Lung microvascular endothelial cell (primary cell): ENCODE data around the gene SH3PXD2B. TPM values are rescaled to one million over a fixed set of nuclear protein-coding genes. Genes with fewer than 3 reads are reported as not detected.
"Not testable (repeated sequence)": the region's sequence is repeated elsewhere in the genome, so short reads cannot be mapped to it uniquely, and the experiment has no call there.

Source experiments
- DNase-seq, 2 donors: peaks; one replicate each; pipeline versions ENCODE4 v3.0.0 to v3.0.0-alpha.2; 2010; ENCODE audit warnings: low read depth in 2 of 2
- total RNA-seq: library from RNA; depleted of rRNA; stranded (reverse); fragments of >200 nt; gene quantifications from 2 replicates; pipeline ENCODE4 v1.2.1, GENCODE V29; 2014

Gene SH3PXD2B
- total RNA-seq, 1 donor from 2014 or later = 13.5 TPM

DNA sequence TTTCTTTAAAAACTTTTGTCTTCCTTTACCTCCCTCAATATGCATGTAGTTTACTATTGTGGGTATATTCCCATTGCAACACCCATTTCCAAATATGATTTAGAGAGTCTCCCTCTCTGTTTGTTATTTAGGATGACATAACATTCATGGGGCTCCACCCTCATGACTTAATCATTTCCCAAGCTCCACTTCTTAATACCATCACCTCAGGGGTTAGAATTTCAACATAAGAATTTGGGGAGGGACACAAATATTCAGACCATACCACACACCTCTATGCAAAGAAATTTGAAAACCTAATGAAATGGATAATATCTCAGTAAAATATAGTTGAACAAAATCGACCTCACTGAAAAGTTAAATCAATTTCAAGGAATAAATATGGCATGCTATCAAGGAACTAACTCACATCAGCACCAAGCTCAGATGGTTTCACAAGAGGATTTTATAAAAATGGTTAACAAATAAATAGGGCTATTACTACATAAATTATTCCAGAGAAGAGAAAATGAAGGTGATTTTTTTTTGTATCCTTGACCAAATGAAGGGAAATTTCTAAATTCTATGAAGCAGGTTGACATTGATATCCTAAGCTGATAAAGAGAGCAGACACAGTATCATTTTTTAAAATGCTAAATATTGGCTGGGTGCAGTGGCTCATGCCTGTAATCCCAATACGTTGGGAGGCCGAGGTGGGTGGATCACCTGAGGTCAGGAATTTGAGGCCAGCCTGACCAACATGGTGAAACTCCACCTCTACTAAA is 150.6 kb downstream of the SH3PXD2B start:
- peak in 1 of 2 donors; percentile 19 for DNase-seq

DNA sequence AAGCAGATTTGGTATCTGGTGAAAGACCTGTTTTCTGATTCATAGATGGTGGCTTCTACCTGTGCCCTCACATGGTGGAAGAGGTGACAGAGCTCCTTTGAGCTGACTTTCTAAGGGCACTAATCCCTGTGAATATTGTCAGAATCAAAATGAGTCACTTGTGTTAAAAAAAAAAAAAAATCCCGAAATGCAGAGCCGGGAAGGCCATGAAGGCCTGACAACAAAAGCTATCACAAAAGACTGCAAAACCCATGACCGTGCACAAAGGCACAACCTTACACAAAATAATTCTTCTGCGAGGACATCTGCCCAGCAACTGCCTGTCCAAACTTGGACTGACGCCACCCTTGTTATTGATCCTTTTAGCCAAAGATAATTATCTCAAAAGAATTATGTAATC is 151.2 kb downstream of the SH3PXD2B start:
- no peak for DNase-seq

DNA sequence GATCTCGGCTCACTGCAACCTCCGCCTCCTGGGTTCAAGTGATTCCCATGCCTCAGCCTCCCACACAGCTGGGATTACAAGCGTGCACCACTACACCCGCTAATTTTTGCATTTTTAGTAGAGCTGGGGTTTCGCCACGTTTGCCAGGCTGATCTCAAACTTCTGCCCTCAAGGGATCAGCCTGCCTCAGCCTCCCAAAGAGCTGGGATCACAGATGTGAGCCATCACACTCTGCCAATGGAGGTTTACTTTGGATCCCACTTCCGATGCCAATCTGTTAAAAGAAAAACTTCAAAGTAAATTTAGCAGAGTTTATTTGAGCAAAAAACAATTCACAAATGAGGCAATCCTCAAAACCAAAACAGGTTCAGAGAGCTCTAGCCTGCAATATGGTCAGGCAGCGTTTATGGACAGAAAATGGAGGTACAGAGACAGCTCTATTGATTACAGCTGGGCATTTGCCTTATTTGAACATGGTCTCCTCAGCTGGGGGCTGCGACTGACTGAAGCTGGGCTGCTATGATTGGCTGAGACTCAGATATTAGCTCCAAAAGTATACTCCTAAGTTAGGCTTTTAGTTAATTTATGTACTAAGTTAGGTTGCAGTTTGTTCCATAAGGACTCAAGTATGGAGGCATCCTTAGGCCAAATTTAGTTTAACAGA is 152.1 kb downstream of the SH3PXD2B start:
- no peak for DNase-seq

DNA sequence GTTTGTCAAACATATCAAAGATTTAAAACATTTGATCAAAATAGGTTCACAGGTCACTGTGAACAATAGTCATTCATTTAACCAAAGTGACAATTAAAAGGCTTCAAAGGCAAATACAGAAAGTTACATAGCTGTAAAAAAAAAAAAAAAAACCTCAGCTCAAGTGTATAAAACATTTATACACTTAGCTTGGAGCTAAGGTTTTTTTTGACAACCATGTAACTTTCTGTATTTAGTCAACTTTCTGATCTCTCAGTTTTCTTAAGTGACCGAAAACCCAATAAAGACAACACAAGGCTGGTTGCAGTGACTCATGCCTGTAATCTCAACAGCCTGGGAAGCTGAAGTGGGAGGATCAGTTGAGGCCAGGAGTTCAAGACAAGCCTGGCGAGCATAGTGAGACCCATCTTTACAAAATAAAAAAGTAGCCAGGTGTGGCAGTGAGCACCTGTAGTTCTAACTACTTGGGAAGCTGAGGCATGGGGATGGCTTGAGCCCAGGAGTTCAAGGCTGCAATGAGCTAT is 154.3 kb downstream of the SH3PXD2B start:
- peak in 1 of 2 donors; percentile 17 for DNase-seq

DNA sequence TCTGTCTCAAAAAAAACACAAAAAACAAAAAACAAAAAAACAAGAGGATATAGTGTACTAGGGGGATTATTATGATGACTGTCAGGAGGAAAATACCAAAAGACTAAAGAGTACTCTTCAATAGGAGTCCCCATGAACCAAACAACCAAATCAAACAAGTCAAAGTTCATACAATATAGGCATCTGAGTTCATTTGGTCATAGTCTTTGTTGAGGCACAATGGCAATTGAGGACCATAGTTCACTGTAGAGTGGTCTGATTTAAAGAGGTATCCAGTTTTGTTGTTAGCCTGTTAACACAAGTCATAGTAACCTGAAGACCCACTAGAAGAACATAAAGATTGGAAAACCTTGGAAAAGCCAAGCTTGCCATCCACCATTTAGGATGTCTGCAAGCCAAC is 159.5 kb downstream of the SH3PXD2B start:
- DNase-seq = no peak

DNA sequence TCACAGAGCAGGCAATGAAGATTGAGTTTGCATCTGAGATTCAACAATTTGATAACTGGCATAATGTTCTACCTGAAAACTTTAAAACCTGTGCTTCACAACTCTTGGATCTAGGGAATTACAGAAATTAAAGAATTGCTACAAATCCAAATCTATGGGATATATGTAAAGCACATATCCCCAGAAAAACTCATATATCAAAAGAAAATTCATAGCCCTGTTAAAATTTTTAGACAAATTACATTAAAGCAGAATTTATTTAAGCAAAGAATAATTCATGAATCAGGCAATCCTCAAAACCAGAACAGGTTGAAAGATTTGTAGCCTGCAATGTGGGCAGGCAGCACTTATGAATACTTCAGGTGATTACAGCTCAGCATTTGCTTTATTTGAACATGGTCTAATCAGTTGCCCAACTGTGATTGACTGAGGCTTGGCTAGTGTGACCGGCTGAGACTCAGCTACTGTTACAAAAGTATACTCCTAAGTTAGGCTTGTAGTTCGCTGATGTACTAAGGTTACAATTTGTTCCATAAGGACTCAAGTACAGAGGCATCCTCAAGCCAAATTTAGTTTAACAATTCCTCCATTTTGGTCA is 160.5 kb downstream of the SH3PXD2B start:
- DNase-seq = no peak

DNA sequence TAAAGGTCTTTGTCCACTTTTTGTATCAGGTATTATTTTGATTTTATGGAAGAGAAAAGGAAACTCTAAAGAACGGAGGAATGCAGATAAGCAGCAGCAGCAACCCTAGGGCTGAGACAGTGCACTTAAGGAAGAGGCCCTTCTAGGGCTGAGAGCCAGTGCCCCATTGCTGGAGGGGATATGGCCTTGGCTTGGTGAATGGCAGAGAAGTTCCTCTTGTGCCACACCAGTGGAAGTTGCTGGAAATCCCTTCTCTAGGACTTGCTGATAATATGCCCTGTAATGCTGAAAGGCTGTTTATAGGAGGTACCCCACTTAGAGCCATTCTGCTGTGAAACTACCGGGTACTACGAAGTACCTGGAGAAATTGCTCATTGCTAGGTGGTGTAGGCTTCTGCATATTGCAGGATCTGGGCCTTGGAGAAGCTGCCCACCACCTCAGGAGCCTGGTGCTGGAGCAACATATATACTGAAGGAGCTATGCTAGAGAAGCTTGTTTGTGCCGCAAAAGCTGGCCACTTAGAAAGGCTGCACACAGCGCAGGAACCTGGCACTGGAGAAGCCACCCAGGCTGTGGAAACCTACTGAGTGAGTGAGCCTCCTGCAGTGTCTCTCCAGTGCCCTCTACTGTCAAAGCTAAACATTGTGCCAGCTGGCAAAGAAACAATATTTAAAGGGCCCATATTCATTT is 161.1 kb downstream of the SH3PXD2B start:
- peak; percentile 74 to 81 for DNase-seq

DNA sequence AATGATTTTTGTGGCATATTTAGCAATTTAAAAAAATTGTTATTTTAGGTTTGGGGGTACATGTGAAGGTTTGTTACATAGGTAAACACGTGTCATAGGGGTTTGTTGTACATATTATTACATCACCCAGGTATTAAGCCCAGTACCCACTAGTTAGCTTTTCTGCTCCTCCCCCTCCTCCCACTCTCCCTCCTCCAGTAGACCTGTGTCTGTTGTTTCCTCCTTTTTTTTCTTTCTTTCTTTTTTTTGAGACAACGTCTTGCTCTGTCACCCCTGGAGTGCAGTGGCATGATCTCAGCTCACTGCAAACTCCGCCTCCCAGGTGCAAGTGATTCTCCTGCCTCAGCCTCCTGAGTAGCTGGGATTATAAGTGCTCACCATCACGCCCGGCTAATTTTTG is 162.5 kb downstream of the SH3PXD2B start:
- DNase-seq = not testable (repeated sequence)

DNA sequence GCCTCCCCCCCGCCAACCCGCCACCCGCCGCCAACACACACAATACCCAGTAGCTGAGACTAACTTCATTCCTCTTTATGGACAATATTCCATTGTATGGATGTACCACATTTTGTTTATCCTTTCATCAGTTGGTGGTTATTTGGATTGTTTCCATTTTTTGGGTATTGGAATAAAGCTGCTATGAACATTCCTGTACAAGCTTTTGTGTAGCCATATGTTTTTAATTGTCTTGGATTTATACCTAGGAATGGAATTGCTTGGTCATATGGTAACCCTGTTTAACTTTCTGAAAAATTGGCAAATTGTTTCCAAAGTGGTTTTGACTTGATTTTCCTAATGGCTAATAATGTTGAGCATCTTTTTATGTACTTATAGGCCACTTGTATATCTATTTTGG is 165.9 kb downstream of the SH3PXD2B start:
- DNase-seq = no peak

DNA sequence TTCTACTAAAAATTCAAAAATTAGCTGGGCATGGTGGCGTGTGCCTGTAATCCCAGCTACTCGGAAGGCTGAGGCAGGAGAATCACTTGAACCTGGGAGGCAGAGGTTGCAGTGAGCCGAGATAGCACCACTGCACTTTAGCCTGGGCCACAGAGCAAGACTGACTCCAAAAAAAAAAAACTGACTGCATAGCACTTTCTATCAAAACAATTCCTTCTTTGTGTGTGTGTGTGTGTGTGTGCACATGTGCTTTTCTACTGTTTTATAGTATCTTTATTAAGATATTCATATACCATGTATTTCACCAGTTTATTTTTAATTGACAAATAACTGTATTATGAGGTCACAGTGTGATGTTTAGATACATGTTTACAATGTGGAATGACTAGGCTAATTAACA is 167.2 kb downstream of the SH3PXD2B start:
- not testable (repeated sequence) for DNase-seq

DNA sequence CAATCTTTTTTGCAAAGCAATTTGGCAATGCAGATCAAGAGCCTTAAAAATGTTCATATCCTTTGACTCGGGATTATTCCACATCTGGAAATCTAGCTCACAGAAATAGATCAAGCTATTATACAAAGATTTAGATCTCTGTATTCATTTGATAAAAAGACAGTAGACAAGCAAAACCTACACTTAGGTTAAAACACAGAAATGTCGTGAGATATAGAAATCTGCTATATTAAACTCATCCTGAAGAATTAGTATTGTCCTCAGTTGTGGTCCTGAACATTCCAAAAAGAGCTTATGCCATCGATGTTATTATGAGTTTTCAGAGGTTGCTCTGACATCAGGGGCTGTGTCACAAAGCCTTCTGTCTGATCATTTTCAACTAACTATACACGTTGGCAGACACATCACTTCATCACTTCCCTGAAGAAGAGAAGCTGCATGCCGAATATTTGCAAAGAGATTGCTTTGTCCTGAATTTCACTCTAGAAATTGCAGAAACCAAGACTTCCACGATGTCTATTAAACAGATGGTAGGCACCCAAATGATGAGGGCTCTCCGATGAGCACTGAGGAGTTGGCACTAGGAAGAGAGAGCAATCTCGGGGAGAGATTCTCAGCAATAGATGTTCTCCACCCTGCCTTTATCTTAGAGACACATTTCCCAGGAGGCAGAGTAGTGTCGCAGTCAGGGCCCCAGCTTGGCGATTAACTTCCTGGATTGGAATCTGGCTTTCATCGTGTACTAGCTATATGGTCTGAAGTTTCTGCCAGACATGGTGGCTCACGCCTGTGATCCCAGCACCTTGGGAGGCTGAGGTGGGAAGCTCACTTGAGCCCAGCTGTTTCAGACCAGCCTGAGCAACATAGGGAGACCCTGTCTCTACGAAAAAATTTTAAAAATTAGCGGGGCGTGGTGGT is 168.8 kb downstream of the SH3PXD2B start:
- DNase-seq = no peak

DNA sequence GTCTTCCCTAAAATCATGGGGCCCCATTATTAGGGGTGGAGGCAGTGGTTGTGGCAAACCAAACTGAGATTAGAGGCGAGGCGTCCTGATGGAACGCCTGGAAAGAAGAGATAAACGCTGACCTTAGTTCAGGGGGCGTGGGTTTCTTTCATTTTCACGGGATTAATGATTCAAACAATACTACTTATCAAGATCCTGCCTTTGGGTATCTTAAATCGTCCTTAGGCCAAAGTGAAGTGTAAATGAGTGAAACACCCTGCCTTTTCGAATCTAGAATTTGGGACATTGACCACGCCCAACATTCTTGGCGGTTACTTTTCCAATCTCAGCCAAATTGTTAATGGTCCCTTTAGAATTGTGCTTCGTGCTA is 169.7 kb downstream of the SH3PXD2B start:
- peak in 1 of 2 donors; percentile 3 for DNase-seq

DNA sequence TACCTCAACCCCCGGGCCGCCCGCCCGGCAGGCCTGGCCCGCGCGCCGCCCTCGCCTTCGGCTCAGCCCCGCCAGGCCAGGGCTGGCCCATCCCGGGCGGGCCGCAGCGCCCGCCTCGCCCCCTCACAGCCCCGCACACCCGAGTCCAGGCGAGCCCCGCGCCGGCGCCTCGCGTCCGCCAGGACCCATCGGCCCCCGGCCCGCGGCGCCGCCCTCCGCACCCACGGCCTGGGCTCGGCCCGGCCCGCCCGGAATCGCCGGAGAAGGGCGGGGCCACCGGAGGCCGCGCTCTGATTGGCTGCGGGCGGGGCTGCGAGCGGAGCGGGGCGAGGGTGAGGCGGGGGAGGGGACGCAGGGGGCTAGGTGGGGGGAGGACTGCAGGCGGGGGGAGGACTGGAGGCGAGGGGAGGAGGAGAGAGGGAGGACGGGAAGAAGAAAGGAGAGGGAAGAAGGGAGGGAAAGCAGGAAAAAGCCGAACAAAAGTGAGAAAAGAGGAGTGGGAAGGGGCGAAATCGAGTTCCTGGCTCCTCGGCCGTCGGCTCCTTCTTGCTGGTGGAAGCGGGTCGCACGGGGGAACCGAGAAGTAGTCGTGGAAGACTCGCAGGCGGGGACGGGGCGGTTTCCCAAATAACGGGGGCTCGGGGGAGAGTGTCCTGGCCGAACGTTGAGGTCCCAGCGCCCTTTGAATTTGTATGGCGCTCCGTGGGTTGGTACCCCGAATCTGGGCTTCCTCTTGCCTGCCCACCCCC is 170.3 kb downstream of the SH3PXD2B start:
- peak; percentile 78 to 83 for DNase-seq

DNA sequence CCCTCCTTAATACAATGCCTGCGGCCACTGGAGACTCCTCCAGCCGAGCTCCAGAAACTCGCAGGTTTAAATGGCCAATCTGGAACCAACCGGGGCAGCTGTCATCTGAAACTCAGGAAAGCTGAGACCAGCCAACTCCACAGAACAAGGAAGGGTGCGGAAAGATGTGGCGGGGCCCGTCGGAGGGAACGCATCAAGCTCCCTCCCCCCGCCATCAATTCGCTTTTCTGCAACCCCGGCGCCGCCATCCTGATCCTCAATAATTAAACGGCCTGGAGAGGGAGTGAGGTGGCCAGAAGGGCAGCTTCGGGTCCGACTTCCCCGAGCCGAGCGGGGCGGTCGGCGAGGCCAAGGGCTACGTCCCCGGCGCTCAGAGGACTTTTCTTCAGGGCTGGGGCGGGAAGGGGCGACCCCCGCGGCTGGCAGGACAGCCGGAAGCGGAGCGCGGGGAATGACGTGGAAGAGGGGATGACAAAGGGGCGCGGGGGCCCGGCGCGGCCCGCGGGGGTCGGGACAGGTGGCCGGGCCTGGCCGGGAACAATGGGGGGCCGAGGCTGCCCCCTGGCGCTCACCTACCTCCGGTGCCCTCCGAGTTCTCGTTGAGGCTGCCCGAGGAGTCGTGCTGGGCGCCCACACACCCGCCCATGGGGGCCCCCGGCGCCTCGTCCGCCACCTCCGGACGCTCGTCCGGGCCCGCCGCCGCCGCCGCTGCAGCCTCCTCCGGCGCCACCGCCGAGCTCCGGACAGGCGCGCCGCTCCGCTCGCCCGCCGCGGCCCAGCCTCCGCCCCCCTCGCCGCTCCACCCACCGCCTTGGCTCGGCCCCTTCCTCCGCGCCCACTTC is 171.1 kb downstream of the SH3PXD2B start, which contains the start of gene UBTD2:
Gene UBTD2 (minus strand): TSS at position 745 of the 842 bp plus-strand sequence. CDS start 99 bp downstream, at position 646.
- DNase-seq = peak; percentile 75 to 83

DNA sequence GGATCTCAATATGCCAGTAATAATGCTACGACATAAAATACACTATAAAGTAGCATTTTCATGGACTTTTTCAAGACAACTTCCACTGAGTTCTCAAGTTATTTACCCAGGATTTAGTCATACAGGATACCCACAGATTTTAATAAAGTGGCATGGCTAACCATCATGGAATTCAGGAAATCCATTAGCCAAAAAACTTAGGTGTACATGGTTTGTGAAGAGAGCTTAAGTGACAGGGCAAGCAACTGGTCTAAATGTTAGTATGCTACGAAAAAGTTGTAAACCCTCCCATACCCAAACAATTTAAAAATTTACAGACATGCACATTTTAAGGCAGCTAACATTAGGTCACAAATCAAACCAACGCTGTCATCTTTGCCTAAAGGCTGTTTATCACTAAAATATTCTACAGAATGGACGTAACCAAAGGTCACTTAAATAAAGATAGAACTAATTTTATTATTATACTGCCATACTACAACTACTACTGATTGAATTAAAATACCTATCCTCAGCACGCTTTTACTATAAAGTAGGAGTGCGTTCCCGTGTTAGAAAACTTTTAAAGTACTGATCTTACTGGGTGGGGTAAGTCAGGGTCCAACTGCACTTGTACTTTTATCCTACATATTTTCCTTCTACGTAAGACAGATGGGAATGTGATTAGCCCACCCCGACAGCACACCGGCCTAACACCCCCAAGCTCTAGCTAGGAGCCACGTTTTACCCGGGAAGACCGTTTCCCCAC is 171.9 kb downstream of the SH3PXD2B start:
- peak; percentile 3 to 21 for DNase-seq

DNA sequence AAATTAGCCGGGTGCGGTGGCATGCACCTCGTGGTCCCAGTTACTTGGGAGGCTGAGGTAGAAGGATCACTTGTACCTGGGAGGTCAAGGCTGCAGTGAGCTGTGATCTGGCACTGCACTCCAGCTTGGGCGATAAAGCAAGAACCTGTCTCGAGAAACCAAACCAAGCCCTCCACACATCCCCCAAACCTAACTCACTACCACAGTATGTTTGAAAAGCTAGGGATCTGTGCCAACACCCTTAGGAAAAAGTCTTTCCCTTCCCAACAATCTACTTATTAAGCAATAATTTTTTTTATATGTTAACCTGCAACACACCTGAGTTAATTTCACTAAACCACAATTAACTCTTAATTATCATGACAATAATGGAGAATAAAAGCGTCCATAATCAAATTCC is 173.0 kb downstream of the SH3PXD2B start:
- DNase-seq = no peak

DNA sequence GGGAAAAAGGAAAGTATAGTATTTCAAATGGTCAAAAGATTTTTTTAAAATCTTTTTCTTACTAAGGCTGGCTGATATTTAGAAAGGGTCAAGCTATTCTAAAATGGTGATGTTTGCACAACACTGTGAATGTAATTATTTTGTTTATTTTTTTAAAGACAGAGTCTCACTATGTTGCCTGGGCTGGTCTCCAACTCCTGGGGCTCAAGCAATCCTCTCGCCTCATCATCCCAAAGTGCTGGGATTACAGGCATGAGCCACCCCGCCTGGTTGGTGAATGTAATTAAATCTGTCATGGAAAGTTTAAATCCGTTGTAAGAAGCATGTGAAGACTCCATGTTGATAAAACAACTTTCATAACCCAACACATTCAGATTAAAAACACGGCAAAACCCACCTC is 173.4 kb downstream of the SH3PXD2B start:
- no peak for DNase-seq

DNA sequence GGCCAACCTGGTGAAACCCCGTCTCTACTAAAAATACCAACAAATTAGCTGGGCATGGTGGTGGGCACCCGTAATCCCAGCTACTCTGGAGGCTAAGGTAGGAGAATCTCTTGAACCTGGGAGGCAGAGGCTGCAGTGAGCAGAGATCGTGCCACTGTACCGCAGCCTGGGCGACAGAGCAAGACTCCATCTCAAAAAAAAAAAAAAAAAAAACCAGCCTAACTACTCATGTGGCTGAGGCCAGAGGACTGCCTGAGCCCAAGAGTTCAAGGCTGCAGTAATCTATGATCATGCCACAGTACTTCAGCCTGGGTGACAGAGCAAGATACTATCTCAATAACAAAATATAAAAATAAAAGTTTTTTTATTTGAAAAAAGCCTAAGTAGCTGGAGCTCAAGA is 174.0 kb downstream of the SH3PXD2B start:
- no peak for DNase-seq
